Stimulated activated CD4-positive, alpha-beta T cell treated with anti-CD3 and anti-CD28 coated beads, Interleukin-1b, Interleukin-23, amount 100 ng/mL, for 4 hours (primary cell): Measurements from ENCODE around the gene TBC1D19.

Experiments
- DNase-seq, 2 donors: peaks; one replicate each; pipeline ENCODE4 v3.0.0-alpha.2; 2020; ENCODE audit warnings: low read depth in 2 of 2

TBC1D19 gene

DNA sequence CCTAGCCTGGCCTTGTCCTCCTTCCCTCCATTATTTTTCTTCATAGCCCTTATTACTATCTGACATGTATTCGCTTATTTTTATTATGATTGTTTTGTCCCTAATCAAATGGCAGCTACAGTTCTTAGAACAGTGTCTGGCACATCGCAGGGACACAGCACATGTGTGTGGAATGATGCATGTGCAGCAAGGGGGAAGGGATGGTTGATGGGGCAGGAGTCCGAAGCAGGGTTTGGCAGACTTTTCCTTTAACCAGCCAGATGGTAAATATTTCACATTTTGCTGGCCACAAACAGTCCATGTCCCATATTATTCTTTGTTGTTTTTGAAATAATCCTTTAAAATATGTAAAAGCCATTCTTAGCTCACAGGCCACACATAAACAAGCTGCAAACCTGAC, 148.5 kb downstream of the TBC1D19 start:
- DNase-seq: no peak

GRCh38 chr4:26736621-26737020, 152.7 kb downstream of the TBC1D19 start:
- DNase-seq: no peak

- DNase-seq: no peak
These were observed 153.5 kb downstream of the TBC1D19 start for GRCh38 chr4:26737385-26737784.

GRCh38 chr4:26741491-26741871, 157.6 kb downstream of the TBC1D19 start:
- no peak for DNase-seq

GRCh38 chr4:26746802-26747213, 162.9 kb downstream of the TBC1D19 start:
- DNase-seq: peak in 1 of 2 donors; percentile 4

DNA sequence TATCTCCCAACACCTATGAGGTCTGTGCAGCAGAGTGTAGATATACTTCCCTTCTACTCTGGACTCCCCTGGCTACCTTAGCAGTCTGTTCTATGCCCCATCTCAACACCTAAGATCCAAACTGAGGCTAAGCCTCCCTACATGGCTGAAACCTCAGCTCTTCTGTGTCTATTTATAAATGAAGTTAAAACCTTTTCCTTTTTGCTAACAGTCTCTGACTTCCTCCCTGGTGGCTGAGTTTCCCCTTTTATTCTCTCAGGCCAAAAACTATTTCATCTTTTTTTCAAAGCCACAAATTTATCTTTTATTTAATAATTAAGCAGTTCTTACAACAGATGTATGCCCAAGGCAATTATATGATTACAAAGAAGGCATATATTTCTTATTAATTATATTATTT, 164.9 kb downstream of the TBC1D19 start:
- DNase-seq: no peak

GRCh38 chr4:26749867-26750266, 166.0 kb downstream of the TBC1D19 start:
- no peak for DNase-seq

DNA sequence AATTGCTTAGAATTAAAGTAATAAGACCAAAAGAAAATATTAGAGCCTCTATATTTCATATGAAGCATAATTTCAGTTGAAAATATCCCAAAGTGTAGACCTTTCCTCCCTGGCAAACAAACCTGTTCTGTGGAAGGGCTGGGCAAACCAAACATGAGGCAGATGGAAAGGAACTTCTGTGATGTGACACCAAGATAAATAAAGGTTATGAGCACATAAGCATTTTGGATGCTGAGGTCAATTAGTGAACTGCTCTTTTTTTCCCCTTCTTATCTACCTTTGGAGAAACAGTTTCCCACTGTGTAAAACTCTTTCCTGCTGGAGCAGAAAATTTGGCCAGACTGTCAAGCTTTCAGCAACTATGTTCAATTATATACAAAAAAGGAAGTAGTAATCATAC, 167.1 kb downstream of the TBC1D19 start:
- no peak for DNase-seq

DNA sequence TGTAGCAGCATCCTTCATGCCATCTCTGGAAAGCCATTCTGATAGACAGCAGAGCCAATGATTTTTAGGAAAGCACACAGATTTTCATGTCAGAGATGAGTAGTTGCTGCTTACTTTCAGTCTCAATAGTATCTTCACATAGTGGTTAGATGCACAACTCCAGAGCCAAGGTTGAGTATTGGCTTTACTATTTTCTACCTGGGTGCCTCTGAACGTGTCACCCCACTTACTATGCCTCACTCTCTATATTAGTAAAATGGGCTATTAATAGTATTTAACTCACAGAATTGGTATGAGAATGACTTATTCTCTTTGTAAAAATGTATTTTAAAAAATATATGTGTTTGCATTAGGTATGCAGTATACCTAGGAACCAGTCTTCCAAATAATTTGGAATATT, 168.0 kb downstream of the TBC1D19 start:
- DNase-seq: no peak

DNA sequence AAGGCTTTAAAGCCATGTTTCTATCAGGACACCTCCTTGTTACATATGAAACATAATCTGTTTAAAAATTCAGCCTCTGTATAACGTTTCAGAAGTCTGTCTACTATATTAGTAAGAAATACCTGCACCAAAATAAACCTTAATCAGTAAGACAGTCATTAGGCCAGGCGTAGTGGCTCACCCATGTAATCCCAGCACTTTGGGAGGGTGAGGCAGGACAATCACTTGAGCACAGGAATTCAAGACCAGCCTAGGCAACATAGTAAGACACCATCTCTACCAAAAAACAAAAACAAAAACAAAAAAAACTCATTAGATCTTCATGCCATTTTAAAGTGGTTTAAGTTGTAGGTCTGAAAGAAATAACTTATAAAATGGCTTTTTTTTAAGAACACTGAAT, 169.3 kb downstream of the TBC1D19 start:
- no peak for DNase-seq

- no peak for DNase-seq
These were observed 169.7 kb downstream of the TBC1D19 start for GRCh38 chr4:26753617-26754016.

DNA sequence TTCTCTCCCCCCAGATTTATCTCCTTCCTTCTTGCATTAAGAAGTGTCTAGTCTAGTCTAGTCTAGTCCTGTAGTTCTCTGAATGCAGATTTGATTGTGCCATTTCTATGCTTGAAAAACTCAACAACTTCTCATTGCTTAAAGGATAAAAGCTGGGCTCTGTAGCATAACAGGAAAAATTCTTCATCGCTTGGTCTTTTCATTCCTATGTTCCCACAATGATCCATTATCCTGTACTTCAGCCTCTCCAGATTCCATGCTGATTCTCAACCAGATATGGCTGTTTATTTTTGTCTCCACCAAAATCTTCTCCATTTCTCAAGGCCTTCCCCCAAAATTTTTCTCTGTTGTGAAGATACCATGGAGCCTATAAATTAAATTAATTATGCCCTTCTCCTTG, 173.9 kb downstream of the TBC1D19 start:
- DNase-seq: no peak

DNA sequence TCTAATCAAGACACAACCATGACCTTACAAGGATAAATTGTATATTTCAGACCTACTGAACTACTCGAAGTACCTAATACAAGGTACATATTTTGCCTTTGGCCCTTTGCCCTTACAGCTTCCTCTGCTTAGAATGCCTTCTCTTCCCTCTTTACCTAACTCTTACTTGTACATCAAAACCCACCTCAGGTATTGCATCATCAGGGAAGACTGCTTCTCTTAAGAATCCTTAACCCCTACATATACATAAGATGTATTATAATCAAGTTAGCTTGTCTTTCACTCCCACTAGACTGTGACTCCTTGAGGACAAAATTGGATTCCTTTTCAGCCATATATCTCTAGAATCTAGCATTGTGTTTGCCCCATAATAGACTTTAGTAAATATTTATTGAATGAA, 175.0 kb downstream of the TBC1D19 start:
- DNase-seq: no peak

- no peak for DNase-seq
These were observed 178.8 kb downstream of the TBC1D19 start for GRCh38 chr4:26762650-26763049.

GRCh38 chr4:26763063-26763462, 179.2 kb downstream of the TBC1D19 start:
- no peak for DNase-seq

DNA sequence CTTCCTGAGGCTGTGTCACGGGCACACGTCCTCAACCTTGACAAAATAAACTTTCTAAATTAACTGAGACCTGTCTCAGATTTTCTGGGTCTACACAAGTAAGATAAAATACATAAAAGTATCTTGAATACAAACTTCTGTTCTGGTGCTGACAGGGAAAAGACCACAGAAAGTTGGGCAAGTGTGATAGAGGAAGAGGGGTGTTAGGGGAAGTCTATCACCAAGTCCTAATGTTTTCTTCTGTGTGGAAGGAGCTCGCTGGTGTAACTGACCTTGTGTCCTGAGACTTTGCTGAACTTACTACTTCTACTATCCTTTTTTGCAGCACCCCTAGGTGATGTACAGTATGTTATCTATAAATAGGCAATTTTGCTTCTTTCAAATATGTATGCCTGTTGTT, 179.8 kb downstream of the TBC1D19 start:
- no peak for DNase-seq

- DNase-seq: no peak
These were observed 180.3 kb downstream of the TBC1D19 start for GRCh38 chr4:26764231-26764630.

- DNase-seq: no peak
These were observed 181.6 kb downstream of the TBC1D19 start for GRCh38 chr4:26765515-26765914.

- DNase-seq: no peak
These were observed 182.3 kb downstream of the TBC1D19 start for GRCh38 chr4:26766141-26766540.

- DNase-seq: no peak
These were observed 188.4 kb downstream of the TBC1D19 start for GRCh38 chr4:26772096-26772873.

DNA sequence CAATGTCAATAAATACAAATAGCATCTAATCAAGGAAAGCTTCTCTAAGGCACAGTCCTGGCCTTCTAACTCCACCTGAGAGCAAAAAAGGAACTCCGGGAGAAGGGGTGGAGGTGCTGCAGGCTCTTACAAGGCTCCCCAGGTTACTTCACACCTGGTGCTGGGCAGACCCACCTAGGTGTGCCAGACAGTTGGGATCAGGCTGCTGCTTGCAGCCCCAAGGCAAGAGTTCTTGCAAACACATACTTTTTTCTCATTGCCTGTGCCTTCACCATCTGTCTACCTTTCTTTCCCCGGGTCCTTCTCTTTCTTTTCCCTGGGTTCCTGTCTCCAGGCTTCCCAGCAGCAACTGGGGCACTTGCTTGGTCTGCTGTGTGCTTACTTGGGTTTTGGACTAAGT, 195.3 kb downstream of the TBC1D19 start:
- no peak for DNase-seq

- DNase-seq: no peak
These were observed 195.8 kb downstream of the TBC1D19 start for GRCh38 chr4:26779674-26780073.

DNA sequence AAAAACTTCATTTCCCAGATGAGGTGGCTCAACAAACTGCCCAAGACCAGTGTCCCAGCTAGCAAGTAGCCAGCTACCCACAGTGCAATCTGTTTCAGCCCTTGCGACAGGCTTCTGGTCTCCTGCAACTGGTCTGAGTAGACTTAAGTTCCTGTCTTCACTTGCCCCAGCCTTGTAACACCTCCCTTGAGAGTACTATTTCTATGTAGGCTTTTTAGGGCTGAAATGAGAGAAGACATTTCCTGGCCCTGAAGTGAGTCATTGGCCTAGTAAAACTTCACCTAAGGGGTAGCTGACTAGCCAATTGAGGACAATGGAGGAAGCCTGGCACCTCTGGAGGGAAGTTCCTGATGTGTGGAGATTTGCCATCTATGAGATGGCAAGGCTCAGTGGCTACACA, 196.7 kb downstream of the TBC1D19 start:
- no peak for DNase-seq

DNA sequence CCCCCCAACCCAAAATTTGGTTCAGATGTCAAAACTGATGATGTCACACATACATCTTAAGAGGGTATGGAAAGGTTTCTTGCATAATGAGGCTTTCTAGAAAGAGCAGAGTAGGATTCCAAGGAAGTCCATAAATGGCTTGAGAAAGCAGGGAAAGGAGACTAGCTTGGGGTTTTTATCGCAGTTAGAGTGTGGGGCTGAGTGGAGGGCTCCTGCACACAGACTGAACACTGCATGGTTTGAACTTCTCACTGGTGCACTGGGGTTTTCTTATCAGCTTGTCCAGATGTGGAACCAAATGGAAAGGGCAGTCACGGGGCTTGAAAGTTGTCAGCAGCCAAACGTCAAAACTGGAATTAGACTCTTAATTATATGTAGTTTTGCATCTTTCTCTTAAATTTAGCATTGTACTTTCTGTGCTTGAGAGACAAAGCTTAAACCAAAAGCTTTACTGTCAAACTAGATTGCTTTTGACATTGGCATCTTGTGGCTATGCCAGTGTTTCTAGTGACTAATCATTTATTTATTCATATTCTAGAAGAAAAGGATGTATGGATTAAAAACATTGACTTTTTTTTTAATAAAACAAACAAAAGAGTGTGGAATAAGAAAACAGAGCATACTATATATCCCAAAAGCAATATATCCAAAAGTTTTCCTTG, 198.4 kb downstream of the TBC1D19 start:
- DNase-seq: no peak
